Transverse colon (tissue), 3 donors: ENCODE measurements around the gene KAT2A.

Experiments
- EP300 ChIP-seq: sonication (generic); formaldehyde crosslinking; IDR thresholded peaks from one replicate; pipeline ENCODE4 v1.6.1; 2017; ENCODE audit warnings: antibody characterized with exemption, low read depth
- POLR2A ChIP-seq: fragments of 450-650 bp; IDR thresholded peaks from one replicate; pipeline ENCODE4 v1.6.1; 2016; ENCODE audit warnings: antibody characterized with exemption, mild to moderate bottlenecking, moderate library complexity
- TF ChIP-seq, protein P1 (sequence below), 5 experiments: fragments of 200-600 bp in 3 of 5; fragments of 450-650 bp in 2 of 5; sonication (generic) in 3 of 5; IDR thresholded peaks; 1 replicate in 2 of 5; 2 replicates in 3 of 5; pipeline ENCODE4 v1.5.1; 2016 to 2017; ENCODE audit warnings: antibody characterized with exemption in 5 of 5, inconsistent platforms in 3 of 5, mild to moderate bottlenecking in 2 of 5, moderate library complexity in 1 of 5

DNA sequence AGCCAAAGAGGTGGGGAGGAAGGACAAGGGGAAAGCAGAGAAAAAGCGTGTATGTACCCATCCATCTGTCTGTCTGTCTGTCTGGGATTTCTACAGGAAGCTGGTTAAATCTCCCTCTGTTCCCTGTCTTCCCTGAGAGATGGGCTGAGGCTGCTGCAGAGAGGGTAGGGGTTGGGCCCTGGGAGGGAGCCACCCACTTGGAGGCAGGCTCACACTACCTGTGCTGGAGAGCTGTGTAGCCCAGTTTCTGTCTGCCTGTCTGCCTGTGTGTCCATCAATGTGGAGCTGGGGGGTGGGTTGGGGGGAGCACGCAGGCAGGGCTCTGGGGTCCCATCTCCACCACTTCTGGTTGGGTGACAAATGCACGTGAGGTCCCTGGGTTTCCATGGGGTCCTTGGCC is 52.2 kb downstream of the KAT2A start:
- TF ChIP-seq, protein P1, sequence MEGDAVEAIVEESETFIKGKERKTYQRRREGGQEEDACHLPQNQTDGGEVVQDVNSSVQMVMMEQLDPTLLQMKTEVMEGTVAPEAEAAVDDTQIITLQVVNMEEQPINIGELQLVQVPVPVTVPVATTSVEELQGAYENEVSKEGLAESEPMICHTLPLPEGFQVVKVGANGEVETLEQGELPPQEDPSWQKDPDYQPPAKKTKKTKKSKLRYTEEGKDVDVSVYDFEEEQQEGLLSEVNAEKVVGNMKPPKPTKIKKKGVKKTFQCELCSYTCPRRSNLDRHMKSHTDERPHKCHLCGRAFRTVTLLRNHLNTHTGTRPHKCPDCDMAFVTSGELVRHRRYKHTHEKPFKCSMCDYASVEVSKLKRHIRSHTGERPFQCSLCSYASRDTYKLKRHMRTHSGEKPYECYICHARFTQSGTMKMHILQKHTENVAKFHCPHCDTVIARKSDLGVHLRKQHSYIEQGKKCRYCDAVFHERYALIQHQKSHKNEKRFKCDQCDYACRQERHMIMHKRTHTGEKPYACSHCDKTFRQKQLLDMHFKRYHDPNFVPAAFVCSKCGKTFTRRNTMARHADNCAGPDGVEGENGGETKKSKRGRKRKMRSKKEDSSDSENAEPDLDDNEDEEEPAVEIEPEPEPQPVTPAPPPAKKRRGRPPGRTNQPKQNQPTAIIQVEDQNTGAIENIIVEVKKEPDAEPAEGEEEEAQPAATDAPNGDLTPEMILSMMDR (IDR thresholded peaks at IDR 0.05) = no peak
- TF ChIP-seq EP300 (no peak), POLR2A (no peak)
